Adrenal gland (tissue), 5 donors: ENCODE data around the gene MTARC2.

Experiments
- POLR2A ChIP-seq, 2 donors: fragments of 450-650 bp; IDR thresholded peaks; one replicate each; pipeline ENCODE4 v1.6.1; 2017; ENCODE audit warnings: antibody characterized with exemption in 2 of 2, mild to moderate bottlenecking in 2 of 2, moderate library complexity in 1 of 2
- TF ChIP-seq, protein P1 (sequence below), 6 experiments: fragments of 450-650 bp in 4 of 6; fragments of 200-600 bp in 2 of 6; sonication (generic) in 1 of 6; IDR thresholded peaks; 1 replicate in 5 of 6; 2 replicates in 1 of 6; pipeline versions ENCODE4 v1.5.1 to v1.8.0; 2016 to 2021; ENCODE audit warnings: antibody characterized with exemption in 6 of 6, mild to moderate bottlenecking in 2 of 6, moderate library complexity in 1 of 6
- donor health status: DM: no; HTN: no; CAD: no.

DNA sequence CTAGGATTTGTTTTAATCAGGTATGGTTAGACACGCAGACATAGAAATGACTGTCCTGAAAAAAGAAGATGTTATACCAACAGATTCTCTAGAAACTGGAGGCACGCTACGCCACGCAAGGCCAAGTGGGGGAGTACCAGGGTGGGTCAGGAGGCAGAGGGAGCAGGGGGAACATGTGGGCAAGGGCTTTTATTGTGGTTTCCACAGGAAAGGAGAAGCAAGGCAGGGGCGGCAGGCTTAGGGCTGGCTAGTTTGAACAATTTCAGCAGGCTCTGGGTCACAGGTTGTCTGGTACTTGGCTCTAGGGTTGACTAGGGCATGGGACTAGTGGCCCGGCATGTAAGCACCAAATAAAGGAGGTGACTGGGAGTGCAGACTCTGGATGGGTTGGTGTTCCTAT is 7.2 kb downstream of the MTARC2 start:
- TF ChIP-seq, protein P1, sequence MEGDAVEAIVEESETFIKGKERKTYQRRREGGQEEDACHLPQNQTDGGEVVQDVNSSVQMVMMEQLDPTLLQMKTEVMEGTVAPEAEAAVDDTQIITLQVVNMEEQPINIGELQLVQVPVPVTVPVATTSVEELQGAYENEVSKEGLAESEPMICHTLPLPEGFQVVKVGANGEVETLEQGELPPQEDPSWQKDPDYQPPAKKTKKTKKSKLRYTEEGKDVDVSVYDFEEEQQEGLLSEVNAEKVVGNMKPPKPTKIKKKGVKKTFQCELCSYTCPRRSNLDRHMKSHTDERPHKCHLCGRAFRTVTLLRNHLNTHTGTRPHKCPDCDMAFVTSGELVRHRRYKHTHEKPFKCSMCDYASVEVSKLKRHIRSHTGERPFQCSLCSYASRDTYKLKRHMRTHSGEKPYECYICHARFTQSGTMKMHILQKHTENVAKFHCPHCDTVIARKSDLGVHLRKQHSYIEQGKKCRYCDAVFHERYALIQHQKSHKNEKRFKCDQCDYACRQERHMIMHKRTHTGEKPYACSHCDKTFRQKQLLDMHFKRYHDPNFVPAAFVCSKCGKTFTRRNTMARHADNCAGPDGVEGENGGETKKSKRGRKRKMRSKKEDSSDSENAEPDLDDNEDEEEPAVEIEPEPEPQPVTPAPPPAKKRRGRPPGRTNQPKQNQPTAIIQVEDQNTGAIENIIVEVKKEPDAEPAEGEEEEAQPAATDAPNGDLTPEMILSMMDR (IDR thresholded peaks at IDR 0.05), result no peak
- TF ChIP-seq POLR2A (IDR thresholded peaks at IDR 0.05), result no peak
